ENCODE data around the gene FTL.
A peak's percentile ranks its signal among the peaks of the same experiment; 100 is the strongest.
"Not testable (repeated sequence)": the region's sequence is repeated elsewhere in the genome, so short reads cannot be mapped to it uniquely, and the experiment has no call there.

FTL gene

DNA sequence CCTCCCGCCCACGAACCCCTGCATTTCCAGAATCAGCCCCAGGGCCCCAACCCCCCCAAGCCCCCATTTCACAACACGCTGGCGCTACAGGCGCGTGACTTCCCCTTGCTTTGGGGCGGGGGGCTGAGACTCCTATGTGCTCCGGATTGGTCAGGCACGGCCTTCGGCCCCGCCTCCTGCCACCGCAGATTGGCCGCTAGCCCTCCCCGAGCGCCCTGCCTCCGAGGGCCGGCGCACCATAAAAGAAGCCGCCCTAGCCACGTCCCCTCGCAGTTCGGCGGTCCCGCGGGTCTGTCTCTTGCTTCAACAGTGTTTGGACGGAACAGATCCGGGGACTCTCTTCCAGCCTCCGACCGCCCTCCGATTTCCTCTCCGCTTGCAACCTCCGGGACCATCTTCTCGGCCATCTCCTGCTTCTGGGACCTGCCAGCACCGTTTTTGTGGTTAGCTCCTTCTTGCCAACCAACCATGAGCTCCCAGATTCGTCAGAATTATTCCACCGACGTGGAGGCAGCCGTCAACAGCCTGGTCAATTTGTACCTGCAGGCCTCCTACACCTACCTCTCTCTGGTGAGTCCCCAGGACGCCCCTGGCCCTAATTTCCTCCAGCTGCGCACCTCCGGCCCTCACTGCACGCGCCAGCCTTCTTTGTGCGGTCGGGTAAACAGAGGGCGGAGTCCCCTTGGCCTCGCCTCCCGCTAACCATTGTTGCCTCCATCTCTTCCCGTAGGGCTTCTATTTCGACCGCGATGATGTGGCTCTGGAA lies at the start of gene FTL:
Gene FTL (plus strand): TSS at position 270 of the 766 bp plus-strand sequence. CDS start 199 bp downstream, at position 469.
- peak; percentile 94 for DNase-seq

- DNase-seq, result no peak
These were observed 49.4 kb upstream of the FTL start for GRCh38 chr19:48915757-48916156.

DNA sequence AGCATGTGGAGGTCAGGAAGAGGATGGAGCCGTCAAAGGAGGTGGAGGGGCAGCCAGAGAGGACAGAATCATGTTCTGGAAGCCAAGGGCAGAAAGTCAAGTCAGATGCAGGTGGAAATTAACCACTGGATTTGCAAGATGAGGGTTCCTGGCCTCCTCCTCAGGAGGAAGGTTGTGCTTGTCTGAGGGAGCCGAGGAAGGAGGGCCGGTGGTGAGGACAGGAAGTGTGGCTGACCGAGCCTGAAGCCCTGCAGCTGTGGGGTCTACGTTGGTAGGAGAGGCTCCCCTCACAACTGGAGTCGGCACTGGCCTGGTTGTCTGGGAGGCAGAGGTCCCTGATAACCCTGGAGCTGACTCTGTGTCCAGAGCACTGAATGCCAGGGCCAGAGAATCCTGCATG lies 47.0 kb upstream of the FTL start:
- no peak for DNase-seq

- no peak for DNase-seq
These were observed 46.3 kb upstream of the FTL start for GRCh38 chr19:48918801-48919247.

DNA sequence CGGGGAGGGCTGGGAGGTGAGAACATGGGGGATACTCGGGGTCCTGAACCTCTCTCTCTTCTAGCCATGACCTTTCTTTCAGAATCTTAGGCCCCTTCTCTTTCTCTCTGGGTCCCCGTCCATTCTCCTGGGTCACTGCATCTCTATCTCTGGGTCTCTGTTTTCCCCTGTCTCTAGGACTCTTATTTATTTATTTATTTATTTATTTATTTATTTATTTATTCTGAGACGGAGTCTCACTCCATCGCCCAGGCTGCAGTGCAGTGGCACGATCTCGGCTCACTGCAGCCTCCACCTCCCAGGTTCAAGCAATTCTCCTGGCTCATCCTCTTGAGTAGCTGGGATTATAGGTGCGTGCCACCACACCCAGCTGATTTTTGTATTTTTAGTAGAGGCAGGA lies 45.8 kb upstream of the FTL start:
- not testable (repeated sequence) for DNase-seq

DNA sequence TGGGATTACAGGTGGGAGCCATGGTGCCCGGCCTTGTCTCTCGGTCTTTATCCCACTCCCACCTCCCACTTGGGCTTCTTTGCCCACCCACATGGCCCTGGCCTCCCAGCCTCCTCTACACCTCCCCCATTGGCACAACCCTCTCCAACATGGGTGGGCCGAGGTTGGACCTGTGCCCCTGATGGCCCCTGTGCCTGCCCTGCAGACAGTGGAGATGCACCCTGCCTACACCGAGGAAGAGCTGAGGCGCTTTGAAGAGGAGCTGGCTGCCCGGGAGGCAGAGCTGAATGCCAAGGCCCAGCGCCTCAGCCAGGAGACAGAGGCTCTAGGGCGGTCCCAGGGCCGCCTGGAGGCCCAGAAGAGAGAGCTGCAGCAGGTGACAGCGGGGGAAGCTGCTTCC lies 44.2 kb upstream of the FTL start:
- no peak for DNase-seq

DNA sequence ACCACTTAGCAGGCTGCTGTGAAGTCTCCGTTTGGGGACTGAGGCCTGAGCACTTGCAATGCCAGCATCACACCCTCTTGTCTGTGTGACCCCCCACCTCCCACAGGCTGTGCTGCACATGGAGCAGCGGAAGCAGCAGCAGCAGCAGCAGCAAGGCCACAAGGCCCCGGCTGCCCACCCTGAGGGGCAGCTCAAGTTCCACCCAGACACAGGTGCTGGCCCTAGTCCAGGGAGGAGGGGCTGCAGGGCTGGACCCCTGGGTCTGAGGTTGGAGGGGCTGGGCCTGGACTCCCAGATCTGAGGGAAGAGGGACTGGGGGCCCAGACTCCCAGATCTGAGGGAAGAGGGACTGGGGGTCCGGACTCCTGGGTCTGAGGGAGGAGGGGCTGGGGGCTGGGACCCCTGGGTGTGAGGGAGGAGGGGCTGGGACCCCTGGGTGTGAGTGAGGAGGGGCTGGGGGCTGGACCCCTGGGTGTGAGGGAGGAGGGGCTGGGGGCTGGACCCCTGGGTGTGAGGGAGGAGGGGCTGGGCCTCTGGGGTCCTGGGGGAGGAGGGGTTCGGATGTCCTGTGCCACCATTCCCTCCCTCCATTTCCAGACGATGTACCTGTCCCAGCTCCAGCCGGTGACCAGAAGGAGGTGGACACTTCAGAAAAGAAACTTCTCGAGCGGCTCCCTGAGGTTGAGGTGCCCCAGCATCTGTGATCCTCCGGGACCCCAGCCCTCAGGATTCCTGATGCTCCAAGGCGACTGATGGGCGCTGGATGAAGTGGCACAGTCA lies 43.2 kb upstream of the FTL start:
- no peak for DNase-seq

DNA sequence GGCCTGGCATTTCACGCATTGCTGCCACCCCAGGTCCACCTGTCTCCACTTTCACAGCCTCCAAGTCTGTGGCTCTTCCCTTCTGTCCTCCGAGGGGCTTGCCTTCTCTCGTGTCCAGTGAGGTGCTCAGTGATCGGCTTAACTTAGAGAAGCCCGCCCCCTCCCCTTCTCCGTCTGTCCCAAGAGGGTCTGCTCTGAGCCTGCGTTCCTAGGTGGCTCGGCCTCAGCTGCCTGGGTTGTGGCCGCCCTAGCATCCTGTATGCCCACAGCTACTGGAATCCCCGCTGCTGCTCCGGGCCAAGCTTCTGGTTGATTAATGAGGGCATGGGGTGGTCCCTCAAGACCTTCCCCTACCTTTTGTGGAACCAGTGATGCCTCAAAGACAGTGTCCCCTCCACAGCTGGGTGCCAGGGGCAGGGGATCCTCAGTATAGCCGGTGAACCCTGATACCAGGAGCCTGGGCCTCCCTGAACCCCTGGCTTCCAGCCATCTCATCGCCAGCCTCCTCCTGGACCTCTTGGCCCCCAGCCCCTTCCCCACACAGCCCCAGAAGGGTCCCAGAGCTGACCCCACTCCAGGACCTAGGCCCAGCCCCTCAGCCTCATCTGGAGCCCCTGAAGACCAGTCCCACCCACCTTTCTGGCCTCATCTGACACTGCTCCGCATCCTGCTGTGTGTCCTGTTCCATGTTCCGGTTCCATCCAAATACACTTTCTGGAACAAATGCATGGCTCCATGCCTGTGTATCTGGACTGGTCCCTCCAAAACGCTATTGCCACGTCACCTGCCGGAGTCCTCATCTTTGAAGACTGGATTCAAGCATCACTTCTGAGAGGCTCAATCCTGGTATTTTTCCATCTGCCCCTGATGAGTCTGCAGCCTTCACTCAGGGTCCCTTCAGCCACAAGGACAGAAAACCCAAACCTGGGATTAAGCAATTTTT lies 42.3 kb upstream of the FTL start:
- DNase-seq, result no peak

DNA sequence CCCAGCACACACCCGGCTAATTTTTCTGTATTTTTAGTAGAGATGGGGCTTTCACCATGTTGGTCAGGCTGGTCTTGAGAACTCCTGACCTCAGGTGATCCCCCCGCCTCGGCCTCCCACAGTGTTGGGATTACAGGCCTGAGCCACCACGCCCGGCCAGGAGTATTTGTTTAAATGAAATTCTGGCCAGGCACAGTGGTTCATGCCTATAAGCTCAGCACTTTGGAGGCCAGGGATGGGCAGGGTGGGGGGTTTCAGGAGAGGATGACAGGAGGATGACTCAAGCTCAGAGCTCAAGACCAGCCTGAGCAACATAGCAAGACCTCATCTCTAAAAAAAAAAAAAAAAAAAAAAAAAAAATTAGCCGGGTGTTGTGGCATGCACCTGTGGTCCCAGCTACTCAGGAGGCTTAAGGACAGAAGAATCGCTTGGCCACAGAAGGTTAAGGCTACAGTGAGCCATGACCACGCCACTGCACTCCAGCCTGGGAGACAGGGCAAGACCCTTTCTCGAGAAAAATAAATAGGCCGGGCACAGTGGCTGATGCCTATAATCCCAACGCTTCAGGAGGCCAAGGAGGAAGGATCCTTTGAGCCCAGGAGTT lies 39.8 kb upstream of the FTL start:
- peak; percentile 83 for DNase-seq

DNA sequence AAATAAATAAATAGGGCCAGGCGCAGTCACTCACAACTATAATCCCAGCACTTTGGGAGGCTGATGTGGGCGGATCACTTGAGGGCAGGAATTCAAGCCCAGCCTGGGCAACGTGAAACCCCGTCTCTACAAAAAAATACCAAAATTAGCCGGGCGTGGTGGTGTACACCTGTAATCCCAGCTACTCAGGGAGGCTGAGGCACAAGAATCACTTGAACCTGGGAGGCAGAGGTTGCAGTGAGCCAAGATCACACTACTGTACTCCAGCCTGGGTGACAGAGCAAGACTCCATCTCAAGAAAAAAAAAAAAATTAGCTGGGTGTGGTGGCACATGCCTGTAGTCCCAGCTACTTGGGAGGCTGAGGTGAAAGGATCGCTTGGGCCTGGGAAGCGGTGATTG lies 39.2 kb upstream of the FTL start:
- DNase-seq, result not testable (repeated sequence)

GRCh38 chr19:48926909-48927308 lies 38.2 kb upstream of the FTL start:
- peak; percentile 91 for DNase-seq

DNA sequence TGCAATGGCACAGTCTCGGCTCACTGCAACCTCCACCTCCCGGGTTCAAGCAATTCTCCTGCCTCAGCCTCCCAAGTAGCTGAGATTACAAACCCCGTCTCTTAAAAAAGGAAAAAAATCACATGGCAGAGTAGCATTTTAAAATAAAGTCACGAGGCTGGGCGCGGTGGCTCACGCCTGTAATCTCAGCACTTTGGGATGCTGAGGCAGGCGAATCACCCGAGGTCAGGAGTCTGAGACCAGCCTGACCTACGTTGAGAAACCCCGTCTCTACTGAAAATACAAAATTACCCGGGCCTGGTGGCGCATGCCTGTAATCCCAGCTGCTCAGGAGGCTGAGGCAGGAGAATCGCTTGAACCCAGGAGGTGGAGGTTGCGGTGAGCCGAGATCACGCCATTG lies 37.4 kb upstream of the FTL start:
- not testable (repeated sequence) for DNase-seq

DNA sequence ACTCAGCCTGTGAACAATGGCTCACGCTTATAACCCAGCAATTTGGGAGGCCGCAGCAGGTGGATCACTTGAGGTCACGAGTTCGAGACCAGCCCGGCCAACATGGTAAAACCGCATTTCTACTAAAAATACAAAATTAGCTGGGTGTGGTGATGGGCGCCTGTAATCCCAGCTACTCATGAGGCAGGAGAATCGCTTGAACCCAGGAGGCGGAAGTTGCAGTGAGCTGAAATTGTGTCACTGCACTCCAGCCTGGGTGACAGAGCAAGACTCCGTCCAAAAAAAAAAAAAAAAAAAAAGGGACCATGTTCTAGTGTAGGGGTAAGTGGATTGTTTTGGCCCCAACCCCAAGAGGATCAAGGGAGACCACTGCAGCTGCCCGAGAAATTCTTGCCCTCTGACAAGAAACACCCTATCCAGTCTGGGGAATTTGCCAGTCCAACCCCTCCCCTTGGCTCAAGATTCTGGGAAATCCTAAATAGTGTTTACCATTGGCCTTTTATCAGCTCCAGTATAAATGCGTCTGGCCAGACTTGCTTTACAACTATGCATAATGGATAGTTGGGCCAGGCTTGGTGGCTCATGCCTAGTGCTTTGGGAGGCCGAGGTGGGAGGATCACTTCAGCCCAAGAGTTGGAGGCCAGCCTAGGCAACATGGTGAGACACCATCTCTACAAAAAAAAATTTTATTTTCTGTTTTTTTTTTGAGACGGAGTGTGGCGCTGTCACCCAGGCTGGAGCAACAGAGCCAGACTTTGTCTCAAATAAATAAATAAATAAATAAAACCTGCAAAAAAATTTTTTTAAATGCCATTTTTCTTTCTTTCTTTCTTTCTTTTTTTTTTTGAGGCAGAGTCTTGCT lies 36.7 kb upstream of the FTL start:
- DNase-seq, result no peak

- peak; percentile 80 for DNase-seq
These were observed 31.7 kb upstream of the FTL start, which contains the start of gene DHDH for GRCh38 chr19:48933382-48933932. Gene DHDH (plus strand): TSS chr19:48933699. CDS start chr19:48933722, 23 bp downstream.

DNA sequence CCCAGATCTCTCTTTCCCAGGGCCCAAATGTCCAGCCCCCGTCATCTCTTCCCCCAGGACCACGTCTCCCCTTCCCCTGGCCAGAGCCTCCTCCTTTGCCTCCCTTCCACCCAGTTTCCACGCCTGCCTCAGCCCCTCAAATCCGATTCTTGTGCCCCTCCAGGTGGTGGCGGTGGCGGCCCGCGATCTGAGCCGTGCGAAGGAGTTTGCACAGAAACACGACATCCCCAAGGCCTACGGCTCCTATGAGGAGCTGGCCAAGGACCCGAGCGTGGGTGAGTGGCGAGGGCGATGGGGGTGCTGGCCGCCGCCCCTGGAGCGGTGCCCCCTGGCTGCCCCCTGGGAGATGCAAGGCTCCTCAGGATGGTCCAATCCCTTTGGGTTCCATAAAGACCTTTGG lies 30.3 kb upstream of the FTL start:
- no peak for DNase-seq

DNA sequence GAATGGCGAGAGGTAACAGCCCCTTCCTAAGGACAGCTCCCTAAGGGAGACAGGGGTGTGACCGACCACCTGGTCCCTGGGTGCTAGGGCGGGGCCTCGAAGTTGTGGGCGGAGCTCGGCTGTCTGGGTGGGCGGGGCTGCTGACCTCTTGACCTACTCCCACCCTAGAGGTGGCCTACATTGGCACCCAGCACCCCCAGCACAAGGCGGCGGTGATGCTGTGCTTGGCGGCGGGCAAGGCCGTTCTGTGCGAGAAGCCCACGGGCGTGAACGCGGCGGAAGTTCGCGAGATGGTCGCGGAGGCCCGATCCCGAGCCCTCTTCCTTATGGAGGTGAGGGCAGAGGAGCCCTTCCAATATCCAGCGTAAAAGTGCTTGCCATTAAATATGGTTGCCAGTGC lies 29.2 kb upstream of the FTL start:
- DNase-seq, result no peak

GRCh38 chr19:48938256-48938655 lies 26.9 kb upstream of the FTL start:
- no peak for DNase-seq

- DNase-seq, result no peak
These were observed 24.2 kb upstream of the FTL start for GRCh38 chr19:48940902-48941301.

DNA sequence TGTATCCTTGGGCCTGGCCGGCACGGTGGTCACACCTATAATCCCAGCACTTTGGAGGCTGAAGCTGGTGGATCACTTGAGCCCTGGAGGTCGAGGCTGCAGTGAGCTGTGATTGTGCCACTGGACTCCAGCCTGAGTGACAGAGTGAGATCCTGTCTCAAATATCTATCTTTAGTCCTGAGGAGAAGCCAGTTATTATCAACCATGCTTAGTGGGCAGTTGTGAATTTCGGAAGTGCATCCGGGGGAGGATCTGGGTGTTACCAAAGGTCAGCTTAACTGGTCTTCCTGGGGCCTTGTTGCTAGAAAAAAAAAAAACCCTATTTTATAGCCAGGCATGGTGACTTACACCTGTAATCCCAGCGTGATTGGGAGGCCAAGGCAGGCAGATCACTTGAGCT lies 22.0 kb upstream of the FTL start:
- no peak for DNase-seq

DNA sequence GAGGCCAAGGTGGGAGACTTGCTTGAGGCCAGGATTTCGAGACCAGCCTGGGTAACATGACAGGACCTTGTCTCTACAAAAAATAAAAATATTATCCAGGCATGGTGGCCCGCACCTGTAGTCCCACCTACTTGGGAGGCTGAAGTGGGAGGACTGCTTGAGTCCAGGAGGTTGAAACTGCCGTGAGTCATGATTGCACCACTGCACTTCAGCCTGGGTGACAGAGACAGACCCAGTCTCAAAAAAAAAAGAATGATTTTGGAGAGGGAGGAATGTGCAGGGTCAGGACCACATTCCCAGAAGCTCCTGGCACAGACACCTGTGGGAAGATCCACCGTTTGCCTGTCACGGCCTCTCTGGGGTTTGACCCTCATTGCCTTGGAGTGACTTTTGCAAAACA lies 19.7 kb upstream of the FTL start:
- no peak for DNase-seq

GRCh38 chr19:48945817-48946216 lies 19.3 kb upstream of the FTL start:
- no peak for DNase-seq

Measured in NCI-H226 (cell line).